Right hindlimb (tissue), 1 donor: ENCODE results near the gene DEAF1.
"Not testable (repeated sequence)": the region's sequence is repeated elsewhere in the genome, so short reads cannot be mapped to it uniquely, and the experiment has no call there.

Experiments
- DNase-seq: peaks from one replicate; pipeline ENCODE4 v3.0.0-alpha.2; 2018

Gene DEAF1

DNA sequence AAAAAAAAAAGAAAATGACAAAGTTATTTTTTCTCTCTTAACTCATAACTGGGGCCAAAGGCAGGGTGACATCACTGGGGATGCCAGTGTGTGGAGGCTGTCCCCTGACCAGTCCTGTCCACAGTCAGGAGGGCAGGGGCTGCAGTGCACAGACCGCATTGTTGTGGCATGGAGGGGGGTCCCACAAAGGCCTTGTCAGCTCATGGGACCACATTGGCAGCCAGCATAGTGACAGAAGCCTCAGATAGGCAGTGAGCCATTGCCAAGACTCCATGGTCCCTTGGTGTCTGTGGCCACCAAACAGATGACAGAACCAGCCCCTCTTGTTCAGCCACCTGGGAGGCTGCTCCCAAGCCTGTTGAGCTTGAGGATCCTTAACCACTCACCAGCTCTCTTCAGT lies 4.7 kb upstream of the DEAF1 start:
- DNase-seq: no peak

DNA sequence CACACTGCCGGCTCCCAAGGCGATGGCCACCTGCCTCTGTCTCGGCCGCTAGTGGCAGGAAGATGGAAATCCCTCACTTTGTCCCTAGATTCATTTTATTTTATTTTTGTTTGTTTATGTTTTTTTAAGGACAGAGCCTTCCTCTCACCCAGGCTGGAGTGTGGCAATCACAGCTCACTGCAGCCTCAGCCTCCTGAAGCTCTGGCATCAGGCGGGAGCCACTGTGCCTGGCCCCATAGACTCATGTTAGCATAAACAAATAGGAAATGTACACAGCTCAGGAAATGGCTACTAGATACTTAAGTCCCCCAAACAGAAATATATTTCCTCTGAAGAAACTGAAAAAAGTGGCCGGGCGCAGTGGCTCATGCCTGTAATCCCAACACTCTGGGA lies 4.1 kb upstream of the DEAF1 start:
- no peak for DNase-seq

DNA sequence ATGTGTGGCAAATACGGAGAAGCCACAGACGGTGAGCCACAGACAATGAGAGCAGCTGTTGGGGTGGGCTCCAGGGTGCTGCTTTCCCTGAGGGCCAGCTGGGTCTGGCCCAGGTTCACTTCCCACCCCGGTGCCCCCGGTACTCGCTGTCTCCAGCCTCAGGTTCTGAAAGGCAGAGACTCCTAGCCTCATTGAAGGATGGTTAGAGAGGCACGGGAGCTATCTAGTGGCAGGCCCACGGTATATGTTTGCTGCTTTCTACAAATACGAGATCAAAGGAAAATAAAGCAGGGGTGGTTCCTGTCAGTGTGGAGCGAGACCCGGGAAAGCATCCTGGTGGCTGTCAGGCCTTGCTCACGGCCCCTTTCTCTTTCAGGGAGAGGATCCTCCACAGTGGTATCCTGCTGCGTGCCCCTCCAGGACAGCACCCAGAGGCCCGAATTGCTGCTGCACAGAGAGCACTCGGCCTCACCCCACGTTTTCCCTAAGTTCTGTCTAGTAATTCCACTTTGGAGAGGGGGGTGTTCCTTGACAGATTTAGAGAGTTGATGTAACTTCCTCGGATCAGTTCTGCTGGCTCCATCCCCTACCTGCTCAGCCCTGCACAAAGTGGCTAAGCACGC lies 3.6 kb upstream of the DEAF1 start:
- DNase-seq: no peak

GRCh38 chr11:697811-698311 lies 2.8 kb upstream of the DEAF1 start:
- DNase-seq: no peak

DNA sequence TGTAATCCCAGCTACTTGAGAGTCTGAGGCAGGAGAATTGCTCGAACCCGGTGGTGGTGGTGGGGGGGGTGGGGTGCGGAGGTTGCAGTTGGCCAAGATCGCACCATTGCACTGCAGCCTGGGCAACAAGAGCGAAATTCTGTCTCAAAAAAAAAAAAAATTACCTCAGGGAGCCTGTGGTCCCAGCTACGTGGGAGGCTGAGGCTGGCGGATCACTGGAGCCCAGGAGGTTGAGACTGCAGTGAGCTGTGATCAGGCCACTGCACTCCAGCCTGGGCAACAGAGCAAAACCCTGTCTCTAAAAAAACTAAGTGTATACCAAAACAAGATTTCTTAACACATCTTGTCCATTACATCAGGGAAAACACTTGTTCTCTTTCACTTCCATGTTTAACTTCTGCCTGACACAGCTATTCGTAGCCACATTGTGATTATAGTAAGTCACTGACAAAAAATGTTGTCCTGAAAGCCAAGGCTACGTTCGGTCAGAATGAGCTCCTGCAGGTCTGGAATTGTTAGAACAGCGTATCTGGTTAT lies 2.0 kb upstream of the DEAF1 start:
- no peak for DNase-seq

DNA sequence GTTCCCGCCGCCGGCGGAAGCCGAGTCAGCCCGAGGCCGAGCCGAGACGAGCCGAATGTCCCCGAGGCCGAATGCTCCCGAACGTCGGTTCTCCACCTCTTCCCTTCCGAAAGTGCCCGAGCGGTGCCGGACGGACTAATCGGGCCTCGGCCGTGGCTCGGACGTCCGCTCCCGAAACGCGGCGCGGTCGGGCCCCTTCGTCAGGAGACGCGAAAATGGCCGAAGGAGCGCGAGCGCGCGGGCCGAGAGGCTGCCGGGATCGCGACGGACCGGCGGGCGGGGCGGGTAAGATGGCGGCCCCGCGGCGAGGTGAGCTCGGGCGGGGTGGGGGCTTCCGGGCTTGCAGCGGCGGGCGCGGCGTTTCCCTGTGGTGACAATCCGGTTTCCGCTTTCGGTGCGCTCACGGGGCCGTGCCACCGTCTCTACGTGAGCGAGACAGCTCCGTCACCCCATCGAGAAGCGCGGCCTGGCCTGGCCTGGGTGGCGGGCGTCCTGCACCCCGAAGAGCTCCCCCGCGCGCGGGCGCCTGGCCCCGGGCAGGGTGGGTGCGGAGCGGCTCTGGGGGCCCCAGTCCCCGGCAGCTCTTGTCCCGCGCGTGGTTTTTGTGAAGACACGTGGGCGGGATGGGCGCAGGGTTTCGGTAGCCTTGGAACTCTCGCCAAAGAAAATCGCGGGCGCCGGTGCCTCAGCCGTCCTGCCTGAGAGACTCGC lies 671 bp upstream of the DEAF1 start, which contains the start of gene TMEM80:
Gene TMEM80 (plus strand): TSS at position 279 of the 711 bp plus-strand sequence. CDS start 12 bp downstream, at position 291.
- DNase-seq: peak; percentile 99

- DNase-seq: no peak
Measured at GRCh38 chr11:695288-695537, 191 bp upstream of the DEAF1 start.

DNA sequence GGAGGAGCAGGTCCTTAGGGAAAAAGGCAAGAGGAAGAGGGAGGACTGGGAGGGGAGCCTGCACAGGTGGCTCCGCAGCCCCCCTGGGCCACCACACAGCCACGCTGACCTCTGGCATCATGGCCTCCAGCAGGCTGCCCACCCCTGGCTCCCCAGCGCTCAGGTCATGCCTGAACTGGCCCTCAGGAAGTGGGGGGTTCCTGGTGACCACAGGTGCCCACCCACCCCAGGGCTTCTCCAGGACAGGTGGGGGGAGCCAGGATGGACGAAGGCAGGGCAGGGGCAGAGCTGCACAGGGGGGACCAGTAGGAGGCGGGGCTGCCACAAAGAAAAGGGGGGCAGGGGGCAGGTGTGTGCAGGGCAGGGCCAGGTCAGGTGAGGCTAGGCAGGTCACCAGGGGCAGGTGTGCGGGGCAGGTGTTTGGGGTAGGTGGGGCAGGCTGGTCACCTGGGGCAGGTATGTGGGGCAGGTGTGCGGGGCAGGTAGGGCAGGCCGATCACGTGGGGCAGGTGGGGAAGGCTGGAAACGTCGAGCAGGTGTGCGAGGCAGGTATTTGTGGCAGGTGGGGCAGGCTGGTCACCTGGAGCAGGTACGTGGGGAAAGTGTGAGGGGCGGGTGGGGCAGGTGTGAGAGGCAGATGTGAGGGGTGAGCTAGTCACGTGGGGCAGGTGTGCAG lies 997 bp downstream of the DEAF1 start:
- no peak for DNase-seq

DNA sequence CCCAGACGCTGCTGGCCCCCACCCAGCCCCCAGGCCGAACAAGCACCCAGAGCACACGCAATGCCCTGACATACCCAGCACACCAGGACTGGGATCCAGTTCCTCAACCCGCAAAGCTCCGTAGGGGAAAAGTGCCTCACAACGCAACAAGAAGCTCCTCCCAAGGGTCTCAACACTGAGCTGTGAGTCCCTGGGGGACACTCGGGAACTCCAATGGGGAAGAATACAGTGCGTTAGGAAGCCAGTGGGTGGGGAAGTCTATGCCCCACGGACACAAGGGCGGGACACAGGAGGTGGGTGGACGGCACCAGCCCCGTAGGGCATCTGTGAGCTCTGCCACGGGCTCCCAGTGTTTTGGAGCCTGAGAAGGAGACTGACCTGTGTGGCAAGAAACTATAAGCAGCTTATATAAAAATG lies 1.6 kb downstream of the DEAF1 start:
- no peak for DNase-seq

- no peak for DNase-seq
Measured at GRCh38 chr11:692824-693414, 2.1 kb downstream of the DEAF1 start.

- DNase-seq: no peak
Measured at GRCh38 chr11:691710-692590, 3.1 kb downstream of the DEAF1 start.

- no peak for DNase-seq
Measured at GRCh38 chr11:690738-691633, 4.0 kb downstream of the DEAF1 start.

DNA sequence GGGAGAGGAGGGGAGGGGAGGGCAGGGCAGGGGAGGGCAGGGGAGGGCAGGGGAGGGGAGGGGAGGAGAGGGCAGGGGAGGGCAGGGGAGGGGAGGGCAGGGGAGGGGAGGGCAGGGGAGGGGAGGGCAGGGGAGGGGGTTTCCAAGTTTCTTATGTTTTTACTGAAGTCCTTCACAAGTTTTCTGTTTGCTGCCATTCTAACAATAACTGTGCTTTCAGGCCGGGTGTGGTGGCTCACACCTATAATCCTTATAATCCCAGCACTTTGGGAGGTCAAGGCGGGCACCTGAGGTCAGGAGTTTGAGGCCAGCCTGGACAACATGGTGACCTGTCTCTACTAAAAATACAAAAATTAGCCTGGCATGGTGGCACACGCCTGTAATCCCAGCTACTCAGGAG lies 4.8 kb downstream of the DEAF1 start:
- DNase-seq: not testable (repeated sequence)

DNA sequence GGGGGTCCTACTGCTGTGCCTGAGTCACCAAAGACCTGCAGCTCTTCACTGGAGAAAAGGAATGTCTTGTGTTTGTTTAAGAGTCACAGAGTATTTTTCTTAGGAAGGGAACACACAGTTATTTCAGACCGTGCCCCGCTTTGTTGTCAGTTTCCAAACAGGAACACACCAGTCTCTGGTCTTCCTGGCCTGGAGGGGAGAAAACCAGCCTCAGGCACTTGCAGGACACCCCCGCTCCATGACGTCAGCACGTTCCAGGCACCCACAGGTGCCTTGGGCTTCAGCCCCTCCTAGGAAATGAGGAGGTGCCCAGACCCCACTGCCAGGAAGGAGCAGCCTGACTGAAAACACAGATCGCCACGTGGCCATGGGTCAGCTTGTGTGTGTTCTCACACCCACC lies 5.4 kb downstream of the DEAF1 start:
- no peak for DNase-seq

- DNase-seq: no peak
Measured at GRCh38 chr11:688681-689080, 6.3 kb downstream of the DEAF1 start.

DNA sequence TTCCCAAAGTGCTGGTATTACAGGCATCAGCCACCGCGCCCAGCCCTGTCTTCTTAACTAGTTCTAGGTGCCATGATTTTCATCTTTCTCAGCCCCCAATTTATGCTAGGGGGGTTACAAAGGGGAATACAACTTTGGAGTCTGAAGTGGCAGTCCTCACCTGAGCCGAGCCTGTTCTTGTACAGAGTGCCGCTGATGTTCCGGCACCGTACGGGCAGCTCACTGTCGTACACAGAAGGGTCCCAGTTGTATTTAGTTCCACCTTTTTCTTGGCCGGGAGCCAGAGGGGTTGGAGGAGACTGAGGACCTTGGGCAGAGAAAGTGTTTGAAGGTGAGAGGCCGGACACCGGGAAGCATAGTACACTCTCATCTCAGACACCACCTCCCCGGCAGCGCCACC lies 7.3 kb downstream of the DEAF1 start:
- no peak for DNase-seq

DNA sequence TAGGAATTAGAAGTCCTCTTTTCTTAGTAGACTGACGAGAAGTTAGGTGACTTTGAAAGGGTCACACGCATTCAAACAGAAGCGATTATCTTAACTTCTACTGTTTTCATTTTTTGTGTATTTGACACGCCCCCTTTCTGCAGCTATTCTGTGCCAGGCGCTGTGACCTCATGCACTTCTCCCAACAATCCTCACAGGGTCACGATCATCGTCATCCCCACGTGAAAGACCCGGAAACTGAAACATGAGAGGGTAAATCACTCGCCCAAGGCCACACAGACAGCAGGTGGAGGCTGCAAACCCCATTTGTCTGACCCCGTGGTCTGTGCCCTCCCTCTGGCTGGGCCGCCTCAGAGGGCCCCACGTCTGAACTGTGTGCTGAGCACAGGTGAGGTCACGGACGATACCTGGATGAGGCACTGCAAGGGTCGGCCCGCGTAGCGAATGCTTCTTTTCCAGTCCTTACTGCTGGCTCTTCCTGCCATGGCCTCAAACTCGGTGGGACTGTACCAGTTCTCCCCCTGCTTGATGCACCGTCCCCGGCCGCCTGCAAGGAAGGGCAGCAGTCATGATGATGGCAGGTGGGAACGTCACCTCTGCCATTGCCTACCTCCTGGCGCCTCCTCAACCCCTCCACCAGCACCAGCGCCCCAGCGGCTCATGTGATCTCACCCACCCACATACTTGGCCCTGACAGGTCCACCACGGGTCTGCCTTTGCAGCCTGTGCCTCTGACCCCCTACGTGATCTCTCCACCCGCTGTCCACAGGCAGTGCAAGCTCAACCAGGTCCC lies 8.4 kb downstream of the DEAF1 start:
- no peak for DNase-seq

GRCh38 chr11:680970-681369 lies 14.1 kb downstream of the DEAF1 start:
- DNase-seq: no peak

DNA sequence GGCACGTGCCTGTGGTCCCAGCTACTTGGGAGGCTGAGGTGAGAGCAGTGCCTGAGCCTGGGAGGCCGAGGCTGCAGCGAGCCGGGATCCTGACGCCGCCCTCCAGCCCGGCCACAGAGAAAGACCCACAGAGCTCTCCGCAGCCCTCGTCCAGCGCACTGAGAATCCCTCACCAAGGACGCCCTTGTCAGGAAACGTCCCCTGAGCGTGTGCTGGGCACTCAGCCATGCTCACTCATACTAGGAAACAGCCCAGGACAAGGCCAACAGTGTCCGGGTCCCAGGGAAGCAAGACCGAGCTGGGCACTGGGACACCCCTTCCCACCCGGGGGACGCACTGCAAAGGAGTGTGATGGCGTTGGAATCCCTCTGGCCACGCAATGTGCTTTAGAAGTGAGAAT lies 14.5 kb downstream of the DEAF1 start:
- no peak for DNase-seq
